Mucosa of stomach (tissue), 1 donor: ENCODE measurements around the gene PPP1R12B.
"Not testable (repeated sequence)": the region's sequence is repeated elsewhere in the genome, so short reads cannot be mapped to it uniquely, and the experiment has no call there.

ENCODE experiments used
- H3K27me3 ChIP-seq: one replicate; pipeline ENCODE4 v1.7.0; 2013; ENCODE audit warnings: mild to moderate bottlenecking, low read length; ENCODE audit not compliant: control insufficient read depth, insufficient read depth
- H3K36me3 ChIP-seq: one replicate; pipeline ENCODE4 v1.7.0; 2013; ENCODE audit warnings: low read length; ENCODE audit not compliant: control insufficient read depth, insufficient read depth
- H3K4me1 ChIP-seq: one replicate; pipeline ENCODE4 v1.7.0; 2013; ENCODE audit warnings: mild to moderate bottlenecking, low read length; ENCODE audit not compliant: control insufficient read depth, insufficient read depth
- H3K4me3 ChIP-seq: one replicate; pipeline ENCODE4 v1.7.0; 2013; ENCODE audit warnings: low read length
- H3K9ac ChIP-seq: one replicate; pipeline ENCODE4 v1.7.0; 2013; ENCODE audit warnings: mild to moderate bottlenecking, low read length, moderate library complexity
- H3K9me3 ChIP-seq: one replicate; pipeline ENCODE4 v1.7.0; 2013; ENCODE audit warnings: mild to moderate bottlenecking, low read length, moderate library complexity; ENCODE audit not compliant: control insufficient read depth
- donor health status: Pancreatic carcinoma.

PPP1R12B gene

DNA sequence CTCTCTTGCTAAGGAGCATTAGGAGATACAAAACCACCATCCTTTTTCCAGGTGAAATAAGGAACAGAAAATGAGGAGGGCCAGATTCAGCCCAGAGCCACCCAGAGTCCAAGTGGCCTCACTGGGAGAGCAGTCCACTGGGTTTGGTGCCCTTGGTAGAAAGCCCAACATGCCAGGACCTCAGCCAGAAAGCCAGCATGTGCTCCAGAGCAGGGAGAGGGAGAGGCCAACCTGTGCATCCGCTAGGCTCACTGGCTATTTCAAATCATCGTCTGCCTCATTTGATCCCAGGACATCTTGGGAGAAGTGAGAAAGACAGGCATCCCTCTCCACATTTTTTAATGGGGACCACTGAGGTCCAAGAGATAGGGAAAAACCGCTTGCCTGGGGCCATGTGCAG, 287.7 kb downstream of the PPP1R12B start:
- Histone ChIP-seq H3K27me3 (peaks cover 14% of the 10 kb centered on the region), H3K4me1 (peaks cover 23% of the 10 kb centered on the region)
- not testable (repeated sequence) for H3K9me3 ChIP-seq, H3K4me3 ChIP-seq, H3K36me3 ChIP-seq, H3K9ac ChIP-seq

DNA sequence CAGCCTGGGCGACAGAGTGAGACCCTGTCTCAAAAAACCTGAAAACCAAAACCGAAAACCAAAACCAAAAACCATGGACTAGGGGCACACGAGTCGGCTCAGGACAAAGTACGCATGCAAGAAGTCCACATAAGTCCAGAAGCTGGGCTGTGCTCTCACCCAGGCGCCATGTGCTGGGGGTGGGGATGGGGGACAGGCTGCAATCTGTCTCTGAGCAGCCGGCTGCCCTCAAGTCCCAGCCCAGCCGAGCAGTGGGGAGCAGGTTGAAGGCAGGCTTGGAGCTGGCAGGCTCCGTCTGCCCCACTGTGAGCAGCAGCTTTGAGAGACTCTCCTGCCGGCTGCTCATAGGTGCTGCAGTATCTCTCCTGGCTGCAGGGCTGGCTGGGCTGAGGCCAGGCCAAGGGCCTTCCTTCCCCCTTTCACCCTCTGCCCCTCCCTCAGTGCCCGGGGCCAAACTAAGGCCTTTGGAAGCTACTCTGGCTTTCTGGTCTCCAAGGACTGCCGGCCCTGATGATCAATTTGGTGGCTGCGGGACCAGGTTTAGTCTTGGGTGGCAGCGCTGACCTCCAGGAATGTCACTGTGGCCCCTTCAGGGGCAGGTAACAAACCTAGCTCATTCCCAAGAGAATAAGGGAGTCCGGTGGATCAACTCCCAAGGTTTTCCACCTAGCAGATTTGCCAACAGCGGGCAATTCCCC, 289.0 kb downstream of the PPP1R12B start:
- not testable (repeated sequence) for H3K9me3 ChIP-seq, H3K36me3 ChIP-seq, H3K9ac ChIP-seq, H3K4me3 ChIP-seq
- Histone ChIP-seq H3K4me1 (peaks cover 26% of the 10 kb centered on the region), H3K27me3 (peaks cover 19% of the 10 kb centered on the region)

DNA sequence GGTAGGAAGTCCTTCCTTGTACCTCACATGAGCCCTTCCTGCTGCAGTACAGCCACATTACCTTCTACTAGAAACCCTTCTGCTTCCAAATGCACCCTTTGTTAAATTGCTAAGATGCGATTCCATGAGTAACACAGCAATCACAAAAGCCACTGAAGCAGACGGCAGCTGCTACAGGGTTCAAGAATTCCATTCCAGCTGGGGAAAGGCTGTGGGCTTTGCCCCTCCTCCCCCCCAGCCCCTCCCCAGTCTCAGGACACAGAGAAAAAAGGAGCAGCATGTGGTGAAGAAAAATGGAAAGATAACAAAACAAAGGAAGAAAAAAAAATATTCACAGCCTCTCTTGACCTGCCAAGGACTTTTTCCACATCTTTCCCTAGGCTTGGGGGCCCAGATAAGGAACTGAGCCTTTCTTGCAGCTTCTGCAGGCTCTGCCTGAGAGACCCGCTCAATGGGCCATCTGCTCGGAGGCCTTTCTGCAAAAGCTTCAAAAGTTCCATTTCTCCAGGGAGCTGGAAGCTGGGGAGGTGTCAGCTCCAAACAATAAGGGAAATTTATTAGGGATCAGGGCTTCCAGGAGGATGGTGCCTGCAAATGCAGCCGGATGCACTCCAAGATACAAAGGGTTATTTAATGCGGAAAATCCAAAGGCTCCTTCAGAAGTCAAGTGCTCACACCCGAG, 289.7 kb downstream of the PPP1R12B start:
- no peaks in the 10 kb centered on the region for H3K36me3 ChIP-seq
- peaks cover 26% of the 10 kb centered on the region for H3K27me3 ChIP-seq
- peaks cover 31% of the 10 kb centered on the region for H3K4me1 ChIP-seq
- no peak overlapping the region for H3K4me3 ChIP-seq
- H3K9me3 ChIP-seq, result no peaks in the 10 kb centered on the region
- H3K9ac ChIP-seq, result no peak overlapping the region

DNA sequence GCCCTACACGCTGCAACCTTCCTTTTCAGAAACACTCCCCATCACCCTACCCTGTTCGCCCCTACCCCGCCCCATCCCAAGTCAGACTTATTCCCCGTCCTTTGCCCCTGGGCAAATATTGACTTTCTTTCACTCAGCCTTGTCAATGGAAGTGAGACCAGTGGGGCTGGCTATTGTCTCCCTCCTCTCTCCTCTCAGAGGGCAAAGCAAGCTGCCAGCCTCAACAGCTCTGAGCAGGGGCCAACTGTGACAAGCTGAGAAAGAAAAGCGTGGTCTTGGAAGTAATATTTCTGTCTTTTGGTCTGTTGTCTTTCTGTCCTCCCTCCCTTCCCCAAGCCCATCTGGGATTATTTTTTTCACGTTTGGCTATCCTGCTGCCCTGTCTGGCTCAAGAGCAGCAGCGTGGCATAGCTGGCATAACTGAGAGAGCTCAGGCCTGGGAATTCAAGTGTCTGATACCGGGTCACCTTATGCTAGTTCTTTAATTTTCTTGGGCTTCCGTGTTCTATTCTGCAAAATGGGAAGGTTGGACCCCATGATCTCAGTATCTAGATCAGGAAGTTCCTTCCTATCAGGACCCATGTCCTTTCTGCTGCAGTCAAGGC, 290.3 kb downstream of the PPP1R12B start:
- not testable (repeated sequence) for H3K9me3 ChIP-seq, H3K9ac ChIP-seq, H3K36me3 ChIP-seq, H3K4me3 ChIP-seq
- Histone ChIP-seq H3K4me1 (peaks cover 34% of the 10 kb centered on the region), H3K27me3 (peaks cover 31% of the 10 kb centered on the region)

DNA sequence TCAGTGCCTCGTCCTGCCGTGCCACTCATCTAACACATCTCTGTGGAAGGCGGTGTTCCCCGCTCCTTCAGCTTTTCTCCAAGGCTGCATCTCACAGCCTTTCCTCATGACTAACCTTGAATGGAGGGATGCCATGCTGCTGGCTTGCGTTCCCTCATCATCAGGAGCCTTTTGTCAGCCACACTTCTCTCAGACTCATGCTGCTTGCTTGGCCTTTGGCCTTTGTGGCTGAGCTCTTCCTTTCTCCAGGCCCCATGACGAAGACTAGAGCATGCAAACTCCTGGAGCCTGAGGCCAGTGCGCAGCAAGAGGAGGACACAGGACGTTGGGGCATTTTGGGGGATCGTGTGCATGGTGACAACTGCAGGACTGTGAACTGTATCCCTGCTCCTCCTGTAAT, 291.0 kb downstream of the PPP1R12B start:
- Histone ChIP-seq H3K9ac (no peak overlapping the region), H3K27me3 (peaks cover 38% of the 10 kb centered on the region), H3K4me1 (peaks cover 37% of the 10 kb centered on the region), H3K36me3 (no peaks in the 10 kb centered on the region), H3K4me3 (no peak overlapping the region), H3K9me3 (no peaks in the 10 kb centered on the region)

DNA sequence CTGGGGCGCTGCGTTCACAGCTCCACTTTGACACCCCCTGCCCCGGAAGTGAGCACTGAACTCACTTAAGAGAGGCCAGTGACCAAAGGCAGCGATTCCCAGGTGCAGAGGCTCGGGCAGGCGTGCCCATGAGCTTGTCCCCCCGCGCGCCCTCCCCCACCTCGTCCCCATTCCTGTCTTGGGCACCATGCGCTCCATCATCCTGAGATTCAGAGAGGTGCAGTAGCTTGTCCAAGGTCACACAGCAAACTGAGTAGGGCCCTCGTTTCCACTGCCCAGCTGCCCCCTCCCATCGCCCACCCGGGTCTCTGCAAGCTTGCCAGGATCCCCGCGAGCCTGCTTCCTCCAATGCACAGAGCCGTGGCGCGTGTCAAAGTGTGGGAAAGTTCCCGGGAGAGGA, 293.7 kb downstream of the PPP1R12B start:
- Histone ChIP-seq H3K9me3 (no peaks in the 10 kb centered on the region), H3K4me3 (no peak overlapping the region), H3K9ac (no peak overlapping the region), H3K36me3 (no peaks in the 10 kb centered on the region), H3K4me1 (peaks cover 37% of the 10 kb centered on the region), H3K27me3 (peaks cover 58% of the 10 kb centered on the region)
